SIG-M5 (cell line): ENCODE measurements around the gene INPPL1.
"Not testable (repeated sequence)": the region's sequence is repeated elsewhere in the genome, so short reads cannot be mapped to it uniquely, and the experiment has no call there.

ENCODE experiments used
- DNase-seq: peaks from one replicate; lab custom pipeline; 2025; lab: John Stamatoyannopoulos, UW

The INPPL1 gene

DNA sequence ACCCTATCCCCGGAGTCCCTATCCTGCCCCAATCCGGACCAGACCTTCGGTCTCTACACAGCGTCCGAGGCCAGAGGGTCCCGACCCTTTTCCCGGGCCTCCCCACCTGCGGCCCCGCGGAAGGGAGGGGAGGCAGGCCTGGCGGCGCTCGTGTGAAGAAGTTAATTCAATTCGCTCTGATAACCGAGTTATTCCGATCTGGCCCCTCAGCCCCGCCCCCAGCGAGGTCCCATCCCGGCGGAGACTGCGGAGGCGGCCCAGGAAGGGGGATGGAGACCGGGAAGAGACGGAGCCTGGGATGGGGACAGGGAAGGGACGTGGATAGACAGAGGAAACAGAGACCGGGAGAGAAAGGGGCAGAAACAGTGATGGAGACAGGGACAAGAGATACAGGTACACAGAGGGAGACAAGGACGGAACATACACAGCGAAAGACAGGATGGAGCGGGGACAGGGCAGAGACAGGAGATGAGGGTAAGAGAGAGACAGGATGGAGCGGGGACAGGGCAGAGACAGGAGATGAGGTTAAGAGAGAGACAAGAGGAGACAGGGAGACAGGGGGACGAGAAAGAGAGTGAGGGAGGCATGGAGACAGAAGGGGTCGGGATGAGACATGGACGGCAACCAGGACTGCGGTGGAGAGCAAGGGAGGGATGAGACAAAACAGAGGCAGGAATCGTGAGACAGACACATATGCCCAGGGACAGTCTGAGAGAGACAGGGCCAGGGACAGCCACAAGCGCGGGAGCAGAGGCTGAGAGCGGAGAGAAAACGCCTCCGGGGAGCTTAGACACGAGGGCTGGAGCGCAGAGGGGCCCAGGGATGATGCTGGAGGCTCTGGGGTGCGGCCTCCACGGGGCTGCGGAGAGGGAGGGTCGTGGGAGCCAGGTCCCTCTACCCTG is 20.0 kb downstream of the INPPL1 start:
- no peak for DNase-seq

DNA sequence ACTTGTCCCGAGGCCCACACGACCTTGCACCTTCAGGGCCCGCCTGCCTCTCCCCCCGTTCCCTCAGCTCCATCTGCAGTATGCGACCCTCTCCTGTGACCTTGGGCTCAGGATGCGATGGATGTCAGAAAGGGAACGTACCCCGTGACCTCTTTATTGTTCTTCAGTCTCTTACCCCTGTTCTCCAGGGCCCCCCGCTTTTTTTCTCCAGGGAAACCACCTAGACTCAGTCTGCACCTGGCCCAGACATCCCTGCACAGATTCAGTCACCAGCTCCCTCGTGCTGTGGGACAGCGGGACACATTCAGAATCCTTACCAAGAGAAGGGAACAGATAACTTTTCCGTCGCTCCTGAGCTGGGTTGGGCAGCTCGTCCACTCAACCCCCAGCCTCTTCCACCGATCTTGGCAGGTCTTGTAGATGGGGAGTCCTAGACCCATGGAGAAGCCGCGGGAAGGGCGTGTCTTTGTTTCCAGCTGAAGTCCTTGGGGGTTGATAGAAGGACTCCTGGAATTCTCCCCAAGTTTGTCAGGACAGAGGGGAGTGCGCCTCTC is 20.8 kb downstream of the INPPL1 start:
- DNase-seq: no peak

DNA sequence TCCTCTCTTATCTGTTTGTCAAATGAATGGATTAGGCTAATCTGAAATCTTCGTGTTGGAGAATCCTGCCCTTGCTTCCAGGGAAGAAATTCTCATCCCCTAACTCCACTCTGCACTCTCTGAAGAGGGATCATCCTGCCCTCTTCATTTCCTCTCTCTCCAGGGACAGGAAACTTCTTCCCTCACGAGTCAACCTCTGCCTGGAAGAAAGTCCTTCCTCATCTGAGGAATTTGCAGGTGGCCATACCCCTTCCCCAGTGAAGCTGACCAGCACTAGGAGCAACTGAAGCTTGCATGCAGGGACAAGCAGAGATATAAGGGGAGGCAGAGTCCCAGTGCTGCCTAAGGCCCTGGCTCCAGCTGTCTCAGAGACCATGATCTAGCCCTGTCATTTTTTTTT is 23.0 kb downstream of the INPPL1 start:
- no peak for DNase-seq

DNA sequence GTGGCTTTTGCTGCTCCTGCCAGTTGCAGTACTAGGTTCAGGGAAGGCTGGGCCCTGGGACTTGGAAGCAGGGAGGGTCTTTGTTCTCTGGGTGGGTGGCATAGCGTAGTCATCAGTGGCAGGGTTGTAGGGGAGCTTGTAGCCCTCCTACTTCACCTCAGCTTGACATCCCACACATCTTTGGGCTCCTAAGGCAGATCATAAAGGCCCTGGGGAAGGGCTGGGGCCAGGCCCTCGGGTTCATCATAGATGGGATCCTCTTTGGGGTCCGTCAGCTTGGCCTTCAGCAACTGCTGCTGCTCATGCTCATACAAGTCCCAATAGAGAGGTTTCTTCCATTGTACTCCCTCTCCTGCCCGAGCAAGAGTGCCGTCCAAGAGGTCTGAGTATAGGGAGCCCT is 25.4 kb downstream of the INPPL1 start:
- no peak for DNase-seq

DNA sequence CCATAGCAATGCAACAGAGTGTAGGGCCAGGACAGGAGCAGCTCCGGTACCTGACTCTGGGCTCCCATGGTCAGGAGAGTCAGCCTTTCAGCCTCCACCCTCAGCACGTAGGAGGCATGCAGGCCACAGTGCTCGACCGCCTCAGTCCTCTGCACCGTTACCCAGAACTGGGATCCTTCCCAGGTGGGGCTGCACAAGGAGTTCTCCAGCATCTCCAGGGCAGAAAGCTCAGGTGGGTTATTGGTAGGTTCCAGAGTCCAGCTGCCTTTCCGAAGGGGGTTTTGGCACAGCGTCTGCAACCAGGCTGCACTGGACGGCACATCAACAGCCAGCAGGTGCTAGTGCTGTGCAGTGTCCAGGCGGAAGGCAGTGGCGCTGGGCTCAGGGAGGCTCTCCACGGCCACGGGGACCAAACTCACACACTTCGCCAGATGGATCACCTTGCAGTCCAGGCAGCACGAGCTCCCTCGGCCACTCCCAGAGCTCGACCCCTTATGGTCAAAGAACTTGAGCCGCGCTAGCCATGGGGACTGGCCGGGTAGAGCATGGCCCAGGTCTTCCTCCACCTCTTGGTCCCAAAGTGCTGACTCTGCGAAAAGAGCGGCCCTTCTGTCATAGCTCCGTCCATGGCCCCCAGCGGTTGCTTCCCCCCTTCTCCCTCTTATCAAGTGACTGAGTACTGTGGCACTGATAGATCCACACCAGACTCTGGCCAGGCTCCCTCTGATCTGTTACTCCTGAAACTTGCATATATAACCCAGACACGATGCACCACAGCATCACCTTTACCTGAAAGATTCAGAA is 26.3 kb downstream of the INPPL1 start:
- DNase-seq: no peak

DNA sequence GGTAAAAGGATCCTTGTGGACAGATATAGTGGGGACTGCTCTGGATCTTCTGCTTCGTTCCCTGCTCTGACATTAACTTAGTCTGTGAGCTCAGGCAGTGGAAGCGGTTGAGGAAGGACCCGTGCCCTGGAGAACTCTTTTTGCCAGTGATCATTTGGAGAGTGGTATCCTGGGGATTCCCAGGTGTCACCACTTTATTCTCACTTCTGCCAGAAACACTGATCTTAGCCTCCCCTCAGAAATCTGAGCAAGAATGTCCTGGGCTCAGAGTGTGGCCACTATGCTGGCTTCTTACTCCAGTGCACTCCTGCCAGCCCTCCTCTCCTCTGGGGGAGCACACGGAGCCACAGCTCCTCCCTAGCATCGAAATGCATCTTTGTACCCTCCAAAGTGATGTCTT is 27.0 kb downstream of the INPPL1 start:
- no peak for DNase-seq

DNA sequence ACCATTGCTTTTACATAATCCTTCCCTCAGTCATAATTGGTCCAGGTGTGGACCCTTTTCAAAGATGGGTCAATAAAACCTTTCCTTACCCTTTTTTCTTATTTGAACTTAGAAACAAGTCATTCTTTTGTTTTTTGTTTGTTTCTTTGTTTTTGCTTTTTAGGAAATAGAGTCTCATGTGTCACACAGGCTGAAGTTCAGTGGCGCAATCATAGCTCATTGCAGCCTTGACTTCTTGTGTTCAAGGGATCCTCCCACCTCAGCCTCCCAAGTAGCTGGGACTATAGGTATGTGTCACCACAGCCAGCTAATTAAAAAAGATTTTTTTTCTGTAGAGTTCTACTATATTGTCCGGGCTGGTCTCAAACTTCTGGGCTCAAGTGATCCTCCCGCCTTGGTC is 28.8 kb downstream of the INPPL1 start:
- no peak for DNase-seq

DNA sequence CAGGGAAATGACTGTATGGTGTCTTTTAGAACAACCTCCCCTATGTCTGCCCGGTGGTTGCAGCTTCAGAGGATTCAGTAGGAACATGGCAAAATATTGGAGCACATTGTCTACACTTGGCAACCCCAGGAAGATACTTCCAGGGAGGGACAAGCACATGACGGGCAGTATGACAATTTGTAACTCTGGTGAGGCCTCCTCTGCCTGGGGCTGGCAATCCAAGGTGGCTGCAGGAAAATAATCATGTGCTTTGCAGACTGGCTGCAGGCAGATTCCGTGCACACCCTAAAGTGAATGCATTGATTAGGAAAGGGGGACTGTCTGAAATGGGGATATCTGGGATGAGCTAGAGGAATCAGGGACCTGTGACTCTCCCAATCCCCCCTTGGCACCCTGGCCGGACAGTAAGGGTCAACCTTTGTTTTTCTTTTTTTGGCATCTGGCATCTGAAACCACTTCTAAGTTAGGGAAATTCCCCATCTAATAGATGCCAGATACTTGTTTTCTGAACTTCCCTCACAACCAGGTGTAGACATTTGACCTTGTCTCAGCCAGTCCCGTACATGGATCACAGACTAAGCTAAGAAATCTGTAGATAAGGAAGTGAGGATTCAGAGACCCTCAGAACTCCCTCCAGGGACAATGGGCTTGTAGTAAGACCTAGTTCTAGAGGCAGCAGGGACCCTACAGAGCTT is 29.9 kb downstream of the INPPL1 start:
- no peak for DNase-seq

DNA sequence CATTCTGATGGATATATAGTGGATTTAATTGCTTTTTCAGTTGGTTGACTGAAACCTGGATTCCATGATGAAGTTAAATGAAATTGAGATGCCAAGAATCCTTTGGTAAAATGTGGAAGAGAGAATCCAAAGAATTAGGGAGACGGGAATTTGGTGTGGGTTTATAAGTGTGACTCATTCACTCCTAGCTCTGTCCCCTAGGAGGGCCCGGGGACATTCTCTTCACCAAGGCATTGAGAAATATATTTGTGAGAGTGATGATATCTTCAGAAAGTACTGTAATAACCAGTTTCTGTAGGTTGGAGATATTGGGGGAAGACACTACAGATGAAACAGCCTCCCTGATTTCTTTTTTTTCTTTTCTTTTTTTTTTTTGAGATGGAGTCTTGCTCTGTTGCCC is 33.0 kb downstream of the INPPL1 start:
- DNase-seq: no peak

DNA sequence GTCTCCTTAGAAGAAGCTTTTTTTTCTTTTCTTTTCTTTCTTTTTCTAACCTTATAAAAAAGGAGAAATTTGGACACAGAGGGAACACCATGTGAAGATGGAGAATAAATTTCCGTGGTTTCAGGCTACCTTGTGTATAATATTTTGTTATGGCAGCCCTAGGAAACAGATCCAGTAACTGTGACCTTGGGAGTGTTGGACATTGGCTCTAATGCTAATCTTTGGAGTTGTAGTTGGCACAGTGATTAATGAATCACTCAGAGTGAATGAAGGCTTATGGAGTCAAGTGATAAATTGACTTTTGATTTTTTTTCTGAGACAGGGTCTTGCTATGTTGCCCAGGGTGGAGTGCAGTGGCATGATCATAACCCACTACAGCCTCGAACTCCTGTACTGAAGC is 34.9 kb downstream of the INPPL1 start:
- DNase-seq: no peak

DNA sequence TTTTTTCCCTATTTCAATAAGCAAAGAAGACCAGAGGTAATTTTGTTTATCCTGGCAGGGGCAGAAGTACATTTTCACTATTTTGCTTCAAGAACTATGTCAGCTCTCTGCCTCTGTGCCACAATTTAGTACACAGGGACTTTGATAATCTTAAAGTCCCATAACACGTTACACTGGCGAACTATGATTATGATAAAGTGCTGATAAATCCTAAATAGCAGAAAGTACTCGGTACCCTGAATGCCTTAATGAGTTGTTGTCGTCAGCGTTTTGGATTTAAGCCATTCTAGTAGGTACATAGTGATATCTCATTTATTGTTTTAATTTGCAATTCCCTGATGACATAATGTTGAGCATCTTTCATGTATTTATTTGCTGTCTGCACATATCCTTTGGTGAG is 36.0 kb downstream of the INPPL1 start:
- no peak for DNase-seq

DNA sequence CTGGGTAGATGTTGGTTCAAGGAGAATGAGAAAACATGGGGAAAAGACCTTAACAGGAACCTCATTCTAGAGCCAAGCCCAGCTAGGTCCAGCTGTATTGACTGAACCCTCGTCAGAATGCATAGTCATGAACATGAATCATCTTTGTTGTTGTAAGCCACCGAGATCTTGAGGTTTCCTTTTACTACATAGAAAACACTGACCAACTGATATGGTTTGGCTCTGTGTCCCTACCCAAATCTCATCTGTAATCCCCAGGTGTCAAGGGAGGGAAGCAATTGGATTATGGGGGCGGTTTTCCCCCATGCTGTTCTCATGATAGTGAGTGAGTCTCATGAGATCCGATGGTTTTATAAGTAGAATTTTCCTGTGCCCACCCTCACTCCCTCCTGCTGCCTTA is 38.8 kb downstream of the INPPL1 start:
- no peak for DNase-seq

DNA sequence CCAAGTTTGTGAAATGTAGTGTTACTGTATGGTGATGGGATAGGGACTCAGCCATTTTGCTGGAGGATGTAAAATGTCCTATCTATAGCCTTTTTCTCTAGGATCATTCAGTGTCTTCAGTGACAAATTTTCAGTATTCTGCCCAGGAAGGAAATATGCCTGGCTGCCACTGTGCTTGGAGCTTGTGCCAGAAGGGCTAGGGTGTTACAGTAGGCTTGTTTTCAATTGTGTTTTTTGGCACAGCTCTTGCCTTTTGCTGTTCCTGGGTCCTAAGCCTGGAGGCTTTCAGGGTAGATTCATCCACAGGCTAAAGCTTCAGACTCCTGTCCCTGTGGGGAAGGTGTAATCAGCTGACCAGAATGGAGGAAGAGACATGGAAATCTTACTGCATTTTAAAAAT is 41.4 kb downstream of the INPPL1 start:
- DNase-seq: no peak

DNA sequence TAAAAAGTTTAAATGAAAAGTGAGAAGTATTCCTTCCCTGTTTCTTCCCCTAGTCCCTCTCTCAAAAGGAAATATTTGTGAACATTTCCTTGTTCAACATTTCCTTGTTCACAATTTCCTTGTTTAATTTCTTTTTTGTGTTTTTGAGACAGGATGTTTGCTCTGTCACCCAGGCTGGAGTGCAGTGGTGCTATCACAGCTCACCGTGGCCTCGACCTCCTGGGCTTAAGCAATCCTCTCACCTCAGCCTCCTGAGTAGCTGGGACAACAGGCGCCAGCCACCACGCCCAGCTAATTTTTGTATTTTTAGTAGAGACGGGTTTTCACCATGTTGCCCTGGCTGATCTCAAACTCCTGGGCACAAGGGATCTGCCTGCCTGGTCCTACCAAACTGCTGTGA is 42.4 kb downstream of the INPPL1 start:
- DNase-seq: not testable (repeated sequence)

DNA sequence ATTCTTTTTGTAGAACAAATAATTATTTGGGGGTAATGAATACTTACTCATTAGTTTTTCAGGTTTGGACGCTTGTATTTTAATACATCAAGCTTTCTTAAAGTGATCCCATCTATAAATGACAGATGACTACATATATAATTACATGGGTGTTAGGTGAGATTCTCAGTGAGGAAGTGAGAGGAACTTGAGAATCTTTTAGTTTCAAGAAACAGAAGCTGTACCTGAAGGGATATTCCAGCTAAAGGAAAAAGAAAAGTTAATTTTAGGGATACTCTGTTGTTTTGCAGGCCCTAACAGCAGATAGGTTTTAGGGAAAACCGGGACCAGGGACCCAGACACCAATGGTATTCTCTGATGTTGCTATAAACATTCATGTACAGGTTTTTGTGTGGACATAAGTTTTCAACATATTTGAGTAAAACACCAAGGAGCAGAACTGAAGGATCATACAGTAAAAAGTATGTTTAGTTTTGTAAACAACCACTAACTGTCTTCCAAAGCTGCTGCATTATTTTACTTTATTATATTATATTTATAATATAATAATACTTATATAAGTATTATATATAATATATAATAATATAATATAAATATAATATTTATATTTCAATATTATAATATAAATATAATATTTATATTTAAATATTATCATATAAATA is 43.5 kb downstream of the INPPL1 start:
- no peak for DNase-seq

DNA sequence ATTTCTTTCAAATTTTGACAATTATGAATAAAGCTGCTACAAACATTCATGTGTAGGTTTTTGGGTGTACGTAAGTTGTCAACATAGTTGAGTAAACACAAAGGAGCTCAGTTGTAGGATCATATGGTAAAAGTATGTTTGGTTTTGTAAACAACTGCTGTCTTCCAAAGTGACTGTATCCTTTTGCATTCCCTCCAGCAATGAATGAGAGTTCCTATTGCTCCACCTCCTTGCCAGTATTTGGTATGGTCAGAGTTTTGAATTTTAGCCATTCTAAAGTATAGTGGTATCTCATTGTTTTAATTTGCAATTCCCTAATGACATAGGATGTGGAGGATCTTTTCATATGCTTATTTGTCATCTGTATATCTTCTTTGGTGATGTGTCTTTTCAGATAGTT is 47.4 kb downstream of the INPPL1 start:
- no peak for DNase-seq

DNA sequence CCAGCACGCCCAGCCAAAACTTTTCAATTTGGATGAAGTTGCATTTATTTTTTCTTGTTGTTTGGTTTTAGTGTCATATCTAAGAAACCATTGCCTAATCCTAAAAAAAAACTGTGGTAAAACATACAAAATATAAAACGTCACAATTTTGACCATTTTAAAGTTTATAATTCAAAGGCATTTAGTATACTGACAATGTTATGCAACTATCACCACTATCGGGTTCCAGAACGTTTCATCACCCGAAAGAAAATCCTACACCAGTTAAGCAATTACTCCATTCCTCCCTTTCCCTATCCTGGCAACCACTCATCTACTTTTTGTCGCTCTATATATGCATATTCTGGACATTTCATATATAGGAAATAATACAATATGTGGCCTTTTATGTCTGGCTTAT is 49.9 kb downstream of the INPPL1 start:
- DNase-seq: no peak

DNA sequence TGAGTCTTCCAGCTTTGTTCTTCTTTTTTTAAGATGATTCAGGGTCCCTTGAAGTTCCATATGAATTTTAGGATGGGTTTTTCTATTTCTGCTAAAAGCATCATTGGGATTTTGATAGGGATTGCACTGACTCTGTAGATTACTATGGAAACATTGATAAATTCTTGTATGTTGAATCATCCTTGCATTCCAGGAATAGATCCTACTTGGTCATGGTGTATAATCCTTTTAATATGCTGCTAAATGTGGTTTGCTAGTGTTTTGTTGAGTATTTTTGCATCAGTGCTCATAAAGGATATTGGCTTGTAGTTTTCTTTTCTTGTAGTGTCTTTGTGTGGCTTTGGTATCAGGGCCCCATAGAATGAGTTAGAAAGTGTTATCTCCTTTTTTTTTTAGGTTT is 54.3 kb downstream of the INPPL1 start:
- DNase-seq: no peak

DNA sequence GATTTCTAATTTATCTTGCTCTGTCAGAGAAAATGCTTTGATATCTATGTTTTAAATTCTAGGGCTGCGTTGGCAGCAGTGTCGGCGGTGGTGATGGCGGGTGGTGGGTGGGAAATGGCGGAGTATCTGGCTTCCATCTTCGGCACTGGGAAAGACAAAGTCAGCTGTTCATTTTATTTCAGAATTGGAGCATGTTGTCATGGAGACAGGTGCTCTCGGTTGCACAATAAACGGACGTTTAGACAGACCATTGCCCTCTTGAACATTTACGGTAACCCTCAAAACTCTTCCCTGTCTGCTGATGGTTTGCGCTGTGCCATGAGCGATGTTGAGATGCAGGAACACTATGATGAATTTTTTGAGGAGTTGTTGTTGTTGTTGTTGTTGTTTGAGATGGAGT is 55.5 kb downstream of the INPPL1 start:
- DNase-seq: no peak

DNA sequence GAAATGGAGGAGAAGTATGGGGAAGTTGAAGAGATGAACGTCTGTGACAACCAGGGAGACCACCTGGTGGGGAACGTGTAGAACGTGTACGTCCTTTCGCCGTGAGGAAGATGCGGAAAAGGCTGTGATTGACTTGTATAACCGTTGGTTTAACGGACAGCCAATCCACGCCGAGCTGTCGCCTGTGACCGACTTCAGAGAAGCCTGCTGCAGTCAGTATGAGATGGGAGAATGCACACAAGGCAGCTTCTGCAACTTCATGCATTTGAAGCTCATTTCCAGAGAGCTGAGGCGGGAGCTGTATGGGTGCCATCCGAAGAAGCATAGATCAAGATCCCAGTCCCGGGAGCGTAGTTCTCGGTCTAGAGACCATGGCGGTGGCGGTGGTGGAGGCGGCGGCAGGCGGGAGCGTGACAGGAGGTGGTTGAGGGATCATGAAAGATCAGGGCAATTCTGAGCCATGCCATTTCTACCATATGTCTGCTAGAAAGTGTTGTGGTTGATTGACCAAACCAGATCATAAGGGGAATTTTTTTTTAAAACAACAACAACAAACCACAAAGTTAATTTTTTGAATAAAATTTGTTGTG is 56.3 kb downstream of the INPPL1 start:
- DNase-seq: no peak

DNA sequence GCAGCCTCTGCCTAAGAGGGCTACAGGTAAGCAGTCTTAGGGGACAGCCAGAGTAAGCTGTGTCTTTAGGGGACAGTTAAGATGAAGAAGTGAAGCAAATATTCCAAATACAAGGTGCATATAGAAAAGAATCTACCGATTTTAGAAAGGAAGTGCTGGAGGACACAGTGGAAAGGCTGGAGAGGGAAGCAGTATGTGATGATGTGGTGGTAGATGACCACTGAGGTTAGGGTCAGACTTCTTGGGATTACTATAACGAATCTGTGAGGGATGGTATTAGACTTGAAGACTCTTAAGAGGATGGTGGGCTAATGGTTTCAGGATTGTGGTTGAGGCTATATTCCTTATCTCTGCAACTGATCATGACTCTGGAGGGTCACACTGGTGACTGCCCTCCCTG is 59.4 kb downstream of the INPPL1 start:
- DNase-seq: no peak

DNA sequence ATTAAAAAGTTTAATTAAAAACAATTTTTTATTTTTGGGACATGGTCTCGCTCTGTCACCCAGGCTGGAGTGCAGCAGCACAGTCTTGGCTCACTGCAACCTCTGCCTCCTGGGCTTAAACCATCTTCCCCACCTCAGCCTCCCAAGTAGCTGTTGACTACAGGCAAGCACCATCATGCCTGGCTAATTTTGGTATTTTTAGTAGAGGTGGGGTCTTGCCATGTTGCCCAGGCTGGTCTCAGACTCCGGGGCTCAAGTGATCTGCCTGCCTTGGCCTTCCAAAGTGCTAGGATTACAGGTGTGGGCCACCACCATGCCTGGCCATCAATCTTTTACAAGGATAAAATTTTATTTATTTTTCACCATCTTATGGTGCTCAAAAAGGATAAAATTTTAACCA is 62.7 kb downstream of the INPPL1 start:
- DNase-seq: no peak
